Transverse colon (tissue), 4 donors: ENCODE results near the gene CCN5. TPM values are rescaled to one million over a fixed set of nuclear protein-coding genes. Genes with fewer than 3 reads are reported as not detected.

Source experiments
- DNase-seq: peaks from one replicate; pipeline ENCODE4 v3.0.0-alpha.2; 2019
- H3K27ac ChIP-seq, 4 donors: fragments of 200-600 bp; sonication (generic); 2 replicates each; pipeline ENCODE4 v1.5.1; 2016 to 2018; ENCODE audit warnings: inconsistent platforms in 4 of 4
- H3K27me3 ChIP-seq: fragments of 200-600 bp; sonication (generic); 2 replicates; pipeline ENCODE4 v1.5.1; 2017; ENCODE audit warnings: inconsistent platforms
- H3K36me3 ChIP-seq, 4 donors: fragments of 200-600 bp; sonication (generic); 2 replicates each; pipeline ENCODE4 v1.5.1; 2017 to 2019; ENCODE audit warnings: inconsistent platforms in 4 of 4
- H3K4me1 ChIP-seq, 4 donors: fragments of 200-600 bp; sonication (generic); 2 replicates each; pipeline ENCODE4 v1.5.1; 2017 to 2020; ENCODE audit warnings: inconsistent platforms in 4 of 4
- H3K4me3 ChIP-seq, 4 donors: fragments of 200-600 bp; sonication (generic); 1 replicate in 1 of 4; 2 replicates in 3 of 4; pipeline versions ENCODE4 v1.5.1 to v1.6.1; 2017 to 2019; ENCODE audit warnings: inconsistent platforms in 4 of 4
- H3K9me3 ChIP-seq, 2 donors: fragments of 200-600 bp; sonication (generic); 2 replicates each; pipeline ENCODE4 v1.5.1; 2017 to 2019; ENCODE audit warnings: inconsistent platforms in 2 of 2
- CTCF ChIP-seq, 5 experiments: fragments of 200-600 bp in 3 of 5; fragments of 450-650 bp in 2 of 5; sonication (generic) in 3 of 5; IDR thresholded peaks; 1 replicate in 2 of 5; 2 replicates in 3 of 5; pipeline ENCODE4 v1.5.1; 2016 to 2017; ENCODE audit warnings: antibody characterized with exemption in 5 of 5, inconsistent platforms in 3 of 5, mild to moderate bottlenecking in 2 of 5, moderate library complexity in 1 of 5
- EP300 ChIP-seq: sonication (generic); formaldehyde crosslinking; IDR thresholded peaks from one replicate; pipeline ENCODE4 v1.6.1; 2017; ENCODE audit warnings: antibody characterized with exemption, low read depth
- POLR2A ChIP-seq: fragments of 450-650 bp; IDR thresholded peaks from one replicate; pipeline ENCODE4 v1.6.1; 2016; ENCODE audit warnings: antibody characterized with exemption, mild to moderate bottlenecking, moderate library complexity
- POLR2AphosphoS5 ChIP-seq, 3 donors: sonication (generic); formaldehyde crosslinking; IDR thresholded peaks; one replicate each; pipeline ENCODE4 v1.6.1; 2016; ENCODE audit warnings: antibody characterized with exemption in 3 of 3
- WGBS, 2 donors: methylation state at CpG; one replicate each; pipeline ENCODE4 v1.1.5; 2018; ENCODE audit warnings: low coverage in 1 of 2; 5-methylcytosine and 5-hydroxymethylcytosine counted together
- in situ Hi-C, 4 donors: fragments of 200-750 bp; cut with MboI; loops; one replicate each; pipeline versions ENCODE4 v1.15.0 to v1.15.1; 2017; ENCODE audit warnings: low sequenced_read_pairs in 3 of 4, low pct_ligation_motif_present in 1 of 4, low pct_unique_long_range_greater_than_20kb in 1 of 4
- intact Hi-C: fragments of 100-400 bp; cut with DNase I; formaldehyde crosslinking; loops from one replicate; pipeline ENCODE4 v1.15.1; 2023; ENCODE audit warnings: low total_unique reads
- total RNA-seq, 4 donors: library from RNA; depleted of rRNA; stranded (reverse); fragments of >200 nt; gene quantifications; one replicate each; pipeline ENCODE4 v1.1.0, GENCODE V29; 2016

The CCN5 gene
- total RNA-seq, 4 donors from 2014 or later, result 9.5 to 20.6 (median 15.9) TPM

GRCh38 chr20:44692932-44693480, 22.2 kb upstream of the CCN5 start:
- peak; percentile 22 for DNase-seq
- H3K9me3 ChIP-seq, result no peaks in the 10 kb centered on the region

GRCh38 chr20:44693627-44694026, 21.5 kb upstream of the CCN5 start:
- no peaks in the 10 kb centered on the region for H3K36me3 ChIP-seq
- in situ Hi-C loops, result loop anchor here in 1 of 4 donors (25.0 kb wide), 1 partner anchor 169 kb away; no protein-coding TSS in a partner anchor
- H3K4me1 ChIP-seq, result peaks cover 0 to 11% (median 0%) of the 10 kb centered on the region in 4 donors
- H3K27me3 ChIP-seq, result no peaks in the 10 kb centered on the region
- H3K27ac ChIP-seq, result peak overlapping the region; percentile 18 to 42 (median 37)
- TF ChIP-seq CTCF (IDR thresholded peaks at IDR 0.05) (no peak), POLR2A (no peak), POLR2AphosphoS5 (IDR thresholded peaks at IDR 0.05) (no peak), EP300 (no peak)
- intact Hi-C loops, result no loop called here
- no peaks in the 10 kb centered on the region for H3K9me3 ChIP-seq
- no peak for DNase-seq
- no peak overlapping the region for H3K4me3 ChIP-seq

More at GRCh38 chr20:44692932-44693480, 22.2 kb upstream of the CCN5 start:
- peaks cover 0 to 11% (median 0%) of the 10 kb centered on the region in 4 donors for H3K4me1 ChIP-seq
- H3K4me3 ChIP-seq, result no peak overlapping the region
- 41% methylated on average over 7 of the region's 7 CpGs; no CpG with 5 or more reads in 1 of the 2 donors for WGBS, 2 donors
- intact Hi-C loops, result no loop called here
- in situ Hi-C loops, result loop anchor here in 1 of 4 donors (25.0 kb wide), 1 partner anchor 169 kb away; no protein-coding TSS in a partner anchor
- H3K27ac ChIP-seq, result peak overlapping the region; percentile 34 to 55 (median 43)
- no peaks in the 10 kb centered on the region for H3K27me3 ChIP-seq
- TF ChIP-seq EP300 (peak; percentile 7), POLR2A (no peak), POLR2AphosphoS5 (IDR thresholded peaks at IDR 0.05) (peak; percentile 11 to 51 (median 39))
- H3K36me3 ChIP-seq, result no peaks in the 10 kb centered on the region

- H3K36me3 ChIP-seq, result no peaks in the 10 kb centered on the region
- 96% methylated on average over 4 of the region's 4 CpGs; no CpG with 5 or more reads in 1 of the 2 donors for WGBS, 2 donors
- no peaks in the 10 kb centered on the region for H3K9me3 ChIP-seq
- in situ Hi-C loops, result loop anchor here in 1 of 4 donors (25.0 kb wide), 1 partner anchor 168 kb away; no protein-coding TSS in a partner anchor
- DNase-seq, result no peak
- no peak overlapping the region for H3K27ac ChIP-seq
- H3K4me3 ChIP-seq, result no peak overlapping the region
- TF ChIP-seq CTCF (IDR thresholded peaks at IDR 0.05) (no peak), POLR2A (no peak), POLR2AphosphoS5 (IDR thresholded peaks at IDR 0.05) (no peak), EP300 (no peak)
- intact Hi-C loops, result no loop called here
- peaks cover 0 to 11% (median 0%) of the 10 kb centered on the region in 4 donors for H3K4me1 ChIP-seq
- no peaks in the 10 kb centered on the region for H3K27me3 ChIP-seq
These were observed 21.0 kb upstream of the CCN5 start for GRCh38 chr20:44694159-44694558.

GRCh38 chr20:44695295-44695673, 19.9 kb upstream of the CCN5 start:
- Histone ChIP-seq H3K9me3 (no peaks in the 10 kb centered on the region), H3K27ac (peak overlapping the region in 2 of 4 donors; percentile 21 to 48), H3K4me1 (peaks cover 0 to 11% (median 0%) of the 10 kb centered on the region in 4 donors), H3K36me3 (no peaks in the 10 kb centered on the region), H3K4me3 (no peak overlapping the region), H3K27me3 (no peaks in the 10 kb centered on the region)
- in situ Hi-C loops, result loop anchor here in 1 of 4 donors (25.0 kb wide), 1 partner anchor 167 kb away; no protein-coding TSS in a partner anchor
- intact Hi-C loops, result no loop called here
- no peak for DNase-seq
- 56 to 57% methylated on average over 1 to 2 of the region's 2 CpGs for WGBS, 2 donors
- TF ChIP-seq POLR2AphosphoS5 (IDR thresholded peaks at IDR 0.05), result no peak
- no peak for TF ChIP-seq EP300
- no peak for TF ChIP-seq POLR2A
- no peak for TF ChIP-seq CTCF (IDR thresholded peaks at IDR 0.05)
